Activated CD4-positive, alpha-beta memory T cell treated with anti-CD3 and anti-CD28 coated beads for 36 hours (primary cell): ENCODE results near the gene SOCS3. TPM values are rescaled to one million over a fixed set of nuclear protein-coding genes. Genes with fewer than 3 reads are reported as not detected.

Experiments used
- CTCF ChIA-PET: fragments of 350-600 bp; sonication (Branson Sonifier 250); formaldehyde crosslinking; loops from one replicate; lab custom pipeline; 2021; ENCODE audit warnings: antibody characterized with exemption, inconsistent platforms; lab: Charles Lee
- POLR2A ChIA-PET: fragments of 350-600 bp; sonication (Branson Sonifier 250); formaldehyde crosslinking; loops from one replicate; lab custom pipeline; 2021; ENCODE audit warnings: antibody characterized with exemption; lab: Charles Lee
- DNase-seq: peaks from one replicate; pipeline ENCODE4 v3.0.0-alpha.2; 2020
- H3K27ac Mint-ChIP-seq: one replicate; pipeline ENCODE4 v1.8.0; 2021; ENCODE audit warnings: mixed read lengths
- H3K27me3 Mint-ChIP-seq: one replicate; pipeline ENCODE4 v1.8.0; 2021; ENCODE audit warnings: mixed read lengths
- H3K36me3 Mint-ChIP-seq: one replicate; pipeline ENCODE4 v1.8.0; 2021; ENCODE audit warnings: mixed read lengths
- H3K4me1 Mint-ChIP-seq: one replicate; pipeline ENCODE4 v1.8.0; 2021; ENCODE audit warnings: low read depth, mixed read lengths
- H3K4me3 Mint-ChIP-seq: one replicate; pipeline ENCODE4 v1.8.0; 2021; ENCODE audit warnings: mild to moderate bottlenecking, mixed read lengths
- H3K9me3 Mint-ChIP-seq: one replicate; pipeline ENCODE4 v1.8.0; 2021; ENCODE audit warnings: mixed read lengths
- intact Hi-C: fragments of 100-400 bp; cut with micrococcal nuclease; formaldehyde crosslinking; loops from one replicate; pipeline ENCODE4 v1.15.1; 2023
- total RNA-seq, 2 experiments: library from RNA; stranded (reverse); gene quantifications; one replicate each; pipeline ENCODE4 v1.2.3, GENCODE V29; 2021

SOCS3 gene
- total RNA-seq, 2 experiments from 2014 or later: 162 to 167 TPM

DNA sequence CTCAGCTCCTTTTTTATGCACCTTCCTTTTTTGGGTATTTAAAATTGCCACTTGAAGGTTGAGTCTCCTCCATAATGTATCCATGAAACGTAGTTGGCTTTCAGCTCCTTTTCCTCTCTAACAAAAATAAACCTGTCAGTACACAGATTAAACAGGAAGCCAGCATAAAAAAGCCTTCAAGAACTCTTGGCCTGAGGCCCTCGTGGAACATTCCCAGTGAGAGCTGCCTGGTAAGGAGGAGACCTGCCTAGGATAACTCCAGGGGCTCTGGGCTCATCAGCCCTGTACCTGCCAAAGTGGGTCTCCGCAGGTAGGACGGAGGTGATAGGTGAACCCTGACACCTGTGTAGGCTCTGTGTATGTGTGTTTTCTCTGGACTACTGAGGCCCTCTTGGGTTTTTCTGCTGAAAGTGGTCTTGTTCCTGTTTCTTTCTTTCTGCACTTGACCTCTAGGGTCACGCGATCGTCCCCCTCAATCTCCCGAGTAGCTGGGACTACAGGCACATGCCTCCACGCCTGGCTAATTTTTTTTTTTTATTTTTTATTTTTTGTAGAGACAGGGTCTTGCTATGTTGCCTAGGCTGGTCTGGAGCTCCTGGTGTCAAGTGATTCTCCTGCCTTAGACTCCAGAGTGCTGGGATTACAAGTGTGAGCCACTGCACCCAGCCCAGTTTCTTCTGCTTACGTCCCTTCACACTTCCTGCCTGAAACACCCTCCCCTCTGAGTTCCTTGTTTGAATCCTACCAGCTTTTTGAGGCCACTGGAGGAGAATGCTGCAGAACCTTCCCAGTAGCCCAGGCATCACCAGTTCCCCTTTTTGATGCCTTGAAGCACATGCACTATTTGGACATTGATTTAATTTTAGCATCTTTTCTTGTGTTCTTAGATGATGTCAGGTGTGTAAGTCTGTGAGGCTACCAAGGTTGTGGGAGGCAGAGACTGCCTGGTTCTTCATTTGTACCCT is 28.4 kb upstream of the SOCS3 start:
- Mint-ChIP-seq H3K4me1 (peaks cover 87% of the 10 kb centered on the region), H3K36me3 (peaks cover 45% of the 10 kb centered on the region), H3K27ac (peak overlapping the region; percentile 99), H3K27me3 (no peaks in the 10 kb centered on the region), H3K4me3 (peak overlapping the region; percentile 46), H3K9me3 (no peaks in the 10 kb centered on the region)
- POLR2A ChIA-PET: no interaction called here
- intact Hi-C loops: no loop called here
- no peak for DNase-seq
- CTCF ChIA-PET: interaction anchor here (1.4 kb wide), 2 partner anchors 24 to 31 kb away, joined by 3 read pairs; no protein-coding TSS in a partner anchor

DNA sequence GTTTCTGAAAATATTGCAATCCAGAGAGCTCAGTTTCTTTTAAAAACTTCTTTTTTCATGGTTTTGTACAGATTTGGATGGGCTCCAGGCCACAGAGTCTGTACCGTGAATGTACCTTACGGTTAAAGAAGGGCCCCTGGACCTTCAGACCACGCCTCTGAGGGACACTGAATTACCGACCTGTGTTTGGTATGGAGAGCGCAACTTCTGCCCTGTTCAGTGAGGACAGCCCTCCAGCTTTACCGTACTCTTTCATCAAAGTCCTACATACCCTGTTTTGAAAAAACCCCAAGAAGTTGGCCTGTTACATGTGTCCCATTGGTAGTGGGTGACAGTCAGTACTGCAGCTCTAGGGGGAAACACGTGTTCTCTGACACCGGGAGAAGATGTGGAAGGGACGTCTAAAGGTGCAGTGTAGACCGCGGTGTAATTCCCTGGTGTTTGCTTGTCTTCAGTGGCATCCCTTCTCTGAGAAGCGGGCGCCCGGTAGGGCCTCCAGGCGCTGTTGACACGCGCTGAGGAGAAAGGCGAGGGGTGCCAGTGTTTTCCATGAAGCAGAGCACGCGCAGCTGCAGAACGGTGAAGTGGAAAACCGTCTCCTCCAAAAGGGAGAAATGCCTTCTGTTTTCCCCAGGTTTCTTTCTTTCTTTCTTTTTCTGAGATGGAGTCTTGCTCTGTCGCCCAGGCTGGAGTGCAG is 24.8 kb upstream of the SOCS3 start:
- peaks cover 89% of the 10 kb centered on the region for H3K4me1 Mint-ChIP-seq
- ChIA-PET POLR2A (interaction anchor here (0.7 to 0.9 kb wide), 4 partner anchors 11 to 40 kb away, joined by 3 read pairs; no protein-coding TSS in a partner anchor), CTCF (interaction anchor here (0.6 to 1.8 kb wide), 9 partner anchors 21 to 324 kb away, joined by 3 to 6 read pairs (median 3); no protein-coding TSS in a partner anchor)
- peaks cover 49% of the 10 kb centered on the region for H3K36me3 Mint-ChIP-seq
- DNase-seq: peak; percentile 47
- H3K9me3 Mint-ChIP-seq: no peaks in the 10 kb centered on the region
- H3K27ac Mint-ChIP-seq: peak overlapping the region; percentile 99
- intact Hi-C loops: loop anchor here (1.0 to 5.0 kb wide), 2 partner anchors 28 to 423 kb away; no protein-coding TSS in a partner anchor
- H3K4me3 Mint-ChIP-seq: peak overlapping the region; percentile 75
- no peaks in the 10 kb centered on the region for H3K27me3 Mint-ChIP-seq

DNA sequence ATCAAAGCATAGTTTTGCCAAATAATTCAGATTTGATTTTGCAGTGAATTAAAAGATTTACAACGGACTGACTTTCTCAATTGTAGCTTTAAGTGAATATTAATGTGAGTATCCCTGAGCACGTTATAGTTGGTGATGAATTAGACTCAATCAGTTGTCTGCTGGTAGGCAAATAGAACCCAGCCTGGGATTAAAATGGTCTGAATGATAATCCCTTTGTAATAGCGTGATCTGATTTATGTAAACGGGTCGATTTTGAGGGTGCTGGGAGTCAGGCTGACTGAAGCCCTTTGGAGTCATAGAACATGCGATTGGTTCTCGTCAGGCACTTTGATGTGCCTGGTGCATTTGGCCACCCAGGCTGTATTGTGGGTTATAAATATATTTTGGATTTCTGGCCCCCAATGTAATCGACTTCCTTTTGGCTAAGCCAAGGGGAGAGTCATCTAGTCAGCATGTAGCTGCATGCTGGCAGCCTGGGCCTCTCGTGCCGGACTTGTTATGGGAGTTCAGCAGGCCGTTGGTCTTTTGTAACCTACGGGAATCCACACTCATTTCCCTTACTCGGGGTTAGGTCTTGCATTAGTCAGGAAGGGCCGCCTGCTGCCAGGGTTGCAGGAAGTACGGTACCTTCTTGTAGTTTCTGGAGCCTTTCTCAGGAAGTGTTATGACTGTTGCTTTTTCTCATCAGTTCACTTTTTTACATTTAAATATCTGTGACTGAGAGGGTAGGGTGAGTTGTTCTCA is 24.0 kb upstream of the SOCS3 start:
- Mint-ChIP-seq H3K4me1 (peaks cover 87% of the 10 kb centered on the region), H3K4me3 (peak overlapping the region; percentile 75), H3K36me3 (peaks cover 54% of the 10 kb centered on the region), H3K27ac (peak overlapping the region; percentile 99), H3K9me3 (no peaks in the 10 kb centered on the region), H3K27me3 (peaks cover 1% of the 10 kb centered on the region)
- DNase-seq: peak; percentile 88
- ChIA-PET POLR2A (interaction anchor here (0.7 to 1.3 kb wide), 5 partner anchors 11 to 41 kb away, joined by 3 to 7 read pairs (median 3); no protein-coding TSS in a partner anchor), CTCF (interaction anchor here (0.9 to 2.9 kb wide), 10 partner anchors 20 to 325 kb away, joined by 3 to 22 read pairs (median 4); partner anchors contain the start of gene SOCS3)
- intact Hi-C loops: loop anchor here (1.0 to 5.0 kb wide), 2 partner anchors 28 to 423 kb away; no protein-coding TSS in a partner anchor

DNA sequence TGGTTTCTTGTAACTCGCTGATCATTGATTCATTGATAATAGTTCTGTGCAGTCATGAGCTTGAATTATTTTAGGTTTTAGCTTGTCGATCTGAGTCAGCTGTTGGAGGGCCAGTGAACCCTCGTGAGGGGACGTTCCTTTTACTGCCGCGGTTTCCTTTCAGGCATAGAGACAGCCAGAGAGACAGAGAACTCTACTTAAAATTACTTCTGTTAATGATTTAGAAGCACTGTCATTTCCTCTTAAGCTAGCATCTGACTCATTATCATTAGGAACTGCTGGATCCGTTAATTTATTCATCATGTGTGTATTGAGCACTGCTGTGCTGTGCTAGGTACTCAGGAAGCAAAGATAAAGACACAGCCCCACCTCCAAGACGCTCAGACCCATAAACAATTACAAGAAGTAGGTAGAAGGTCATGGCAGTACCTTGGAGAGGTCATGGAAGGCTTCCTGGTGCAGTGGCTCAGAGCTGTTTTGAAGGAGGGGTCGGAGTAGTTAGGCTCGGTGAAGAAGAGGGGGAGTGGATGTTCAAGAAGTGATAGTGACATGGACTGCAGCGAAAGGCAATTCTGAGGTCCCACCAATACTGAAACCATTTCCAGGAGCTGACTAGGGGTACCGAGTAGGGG is 21.8 kb upstream of the SOCS3 start:
- intact Hi-C loops: loop anchor here (1.0 to 5.0 kb wide), 2 partner anchors 21 to 426 kb away; partner anchors contain the start of gene SOCS3
- CTCF ChIA-PET: interaction anchor here (0.9 to 2.9 kb wide), 6 partner anchors 12 to 40 kb away, joined by 3 to 22 read pairs (median 7); partner anchors contain the start of gene SOCS3

DNA sequence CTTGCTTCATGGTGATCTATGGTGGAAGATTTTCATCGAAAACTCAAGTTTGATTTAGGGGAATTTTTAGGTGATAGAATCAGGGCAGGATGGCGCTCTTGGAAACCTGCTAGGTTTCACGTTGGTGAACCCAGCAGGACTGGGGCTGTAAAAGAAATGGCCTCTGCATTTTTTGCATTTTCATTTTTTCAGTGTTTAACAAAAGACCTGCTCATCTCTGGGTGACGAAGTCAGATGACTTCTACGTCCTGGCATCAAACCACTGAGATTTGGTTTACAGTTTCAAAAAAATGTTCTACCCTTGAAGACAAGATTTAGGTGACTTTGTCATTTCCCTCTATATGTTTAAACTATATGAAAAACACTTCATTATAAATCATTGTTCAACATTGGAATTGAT is 20.5 kb upstream of the SOCS3 start:
- peaks cover 77% of the 10 kb centered on the region for H3K4me1 Mint-ChIP-seq
- CTCF ChIA-PET: interaction anchor here (6.8 kb wide), 1 partner anchor 19 kb away, joined by 35 read pairs; no protein-coding TSS in a partner anchor
- H3K4me3 Mint-ChIP-seq: peak overlapping the region; percentile 99
- peak overlapping the region; percentile 99 for H3K27ac Mint-ChIP-seq
- intact Hi-C loops: loop anchor here (5.0 kb wide), 1 partner anchor 427 kb away; no protein-coding TSS in a partner anchor
- POLR2A ChIA-PET: interaction anchor here (2.0 to 2.5 kb wide), 2 partner anchors 16 to 37 kb away, joined by 10 to 11 read pairs; no protein-coding TSS in a partner anchor
- H3K9me3 Mint-ChIP-seq: no peaks in the 10 kb centered on the region
- H3K36me3 Mint-ChIP-seq: peaks cover 37% of the 10 kb centered on the region
- peak; percentile 32 for DNase-seq
- peaks cover 2% of the 10 kb centered on the region for H3K27me3 Mint-ChIP-seq

More for the DNA sequence above, 21.8 kb upstream of the SOCS3 start:
- Mint-ChIP-seq H3K4me1 (peaks cover 80% of the 10 kb centered on the region), H3K9me3 (no peaks in the 10 kb centered on the region), H3K27me3 (peaks cover 2% of the 10 kb centered on the region), H3K36me3 (peaks cover 46% of the 10 kb centered on the region), H3K27ac (peak overlapping the region; percentile 99), H3K4me3 (peak overlapping the region; percentile 99)
- DNase-seq: peak; percentile 80
- POLR2A ChIA-PET: interaction anchor here (0.6 to 2.5 kb wide), 12 partner anchors 8 to 1882 kb away, joined by 3 to 11 read pairs (median 3); no protein-coding TSS in a partner anchor

DNA sequence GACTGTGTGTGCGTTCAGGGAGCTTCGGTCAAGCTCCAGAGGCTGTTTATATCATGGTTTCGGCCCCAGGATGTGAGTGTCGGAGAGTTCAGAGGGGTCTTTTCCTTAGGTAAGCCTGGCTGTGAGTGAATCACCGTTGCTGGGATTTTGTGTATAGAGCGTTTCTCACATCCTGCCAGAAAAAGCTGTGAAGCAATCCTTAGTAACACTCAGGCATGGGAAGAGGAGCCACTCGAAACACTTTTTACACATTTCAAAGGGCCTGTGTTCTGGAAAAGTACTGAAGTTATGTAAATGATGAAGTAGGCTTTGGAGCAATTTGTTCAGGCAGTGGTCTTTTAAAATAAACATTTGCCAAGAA is 19.2 kb upstream of the SOCS3 start:
- Mint-ChIP-seq H3K4me1 (peaks cover 69% of the 10 kb centered on the region), H3K9me3 (no peaks in the 10 kb centered on the region), H3K27ac (peak overlapping the region; percentile 99), H3K27me3 (peaks cover 2% of the 10 kb centered on the region), H3K4me3 (peak overlapping the region; percentile 99), H3K36me3 (peaks cover 33% of the 10 kb centered on the region)
- peak; percentile 46 for DNase-seq
- intact Hi-C loops: no loop called here
- CTCF ChIA-PET: interaction anchor here (0.9 to 6.8 kb wide), 4 partner anchors 11 to 33 kb away, joined by 3 to 35 read pairs (median 14); no protein-coding TSS in a partner anchor
- POLR2A ChIA-PET: interaction anchor here (0.7 to 3.5 kb wide), 4 partner anchors 19 to 35 kb away, joined by 3 to 28 read pairs (median 8); partner anchors contain the start of gene SOCS3

DNA sequence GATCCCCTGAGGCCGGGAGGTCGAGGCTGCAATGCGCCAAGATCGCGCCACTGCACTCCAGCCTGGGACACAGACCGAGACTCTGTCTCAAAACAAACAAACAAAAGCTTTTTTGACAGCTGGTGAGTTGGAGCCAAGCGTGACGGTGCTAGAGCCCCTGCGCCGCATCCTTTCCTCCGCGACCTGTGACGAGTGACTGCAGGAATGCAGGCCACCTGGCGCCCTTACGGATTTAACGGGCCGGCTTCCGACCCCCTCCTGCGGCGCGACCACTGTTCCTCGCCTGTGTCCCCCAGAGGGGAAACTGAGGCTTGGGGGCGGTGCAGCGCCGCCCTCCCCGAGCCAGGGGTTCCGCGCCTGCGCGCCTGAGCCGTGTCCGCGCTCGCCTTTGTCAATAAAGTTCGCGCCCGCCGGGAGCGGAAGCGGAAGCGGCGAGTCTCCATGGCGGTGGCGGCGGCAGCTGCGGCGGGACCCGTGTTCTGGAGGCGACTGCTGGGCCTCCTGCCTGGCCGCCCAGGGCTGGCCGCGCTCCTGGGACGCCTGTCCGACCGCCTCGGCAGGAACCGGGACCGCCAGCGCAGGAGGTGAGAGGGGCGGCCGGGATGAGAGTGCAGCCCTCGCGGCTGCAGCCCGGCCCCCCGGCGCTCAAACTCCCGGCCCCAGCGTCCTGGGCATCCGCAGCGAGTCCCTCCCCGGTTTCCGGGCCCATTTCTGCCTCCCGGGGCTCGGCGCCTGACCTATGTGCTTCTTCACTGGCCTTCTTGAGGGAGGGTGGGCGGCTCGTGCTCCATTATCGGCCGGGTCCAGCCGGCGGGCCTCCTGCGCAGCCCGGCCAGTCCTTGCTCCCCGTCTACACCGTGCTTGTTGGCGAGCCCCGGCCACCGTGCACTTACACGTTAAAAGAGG is 18.6 kb upstream of the SOCS3 start, which contains the start of gene PGS1:
PGS1 (plus strand) TSS at position 425 of the 906 bp plus-strand sequence; CDS start at position 442, 17 bp downstream.
- intact Hi-C loops: no loop called here
- Mint-ChIP-seq H3K9me3 (no peaks in the 10 kb centered on the region), H3K4me3 (peak within 1 kb of the TSS; percentile 99), H3K36me3 (peaks cover 27% of the 10 kb centered on the region), H3K4me1 (peaks cover 62% of the 10 kb centered on the region), H3K27me3 (peaks cover 2% of the 10 kb centered on the region), H3K27ac (peak within 1 kb of the TSS; percentile 99)
- CTCF ChIA-PET: interaction anchor here (1.2 to 6.8 kb wide), 5 partner anchors 10 to 44 kb away, joined by 3 to 35 read pairs (median 17); partner anchors contain the start of gene SOCS3
- DNase-seq: peak; percentile 89
- POLR2A ChIA-PET: interaction anchor here (0.7 to 3.5 kb wide), 6 partner anchors 14 to 400 kb away, joined by 3 to 28 read pairs (median 6); partner anchors contain the start of gene SOCS3

DNA sequence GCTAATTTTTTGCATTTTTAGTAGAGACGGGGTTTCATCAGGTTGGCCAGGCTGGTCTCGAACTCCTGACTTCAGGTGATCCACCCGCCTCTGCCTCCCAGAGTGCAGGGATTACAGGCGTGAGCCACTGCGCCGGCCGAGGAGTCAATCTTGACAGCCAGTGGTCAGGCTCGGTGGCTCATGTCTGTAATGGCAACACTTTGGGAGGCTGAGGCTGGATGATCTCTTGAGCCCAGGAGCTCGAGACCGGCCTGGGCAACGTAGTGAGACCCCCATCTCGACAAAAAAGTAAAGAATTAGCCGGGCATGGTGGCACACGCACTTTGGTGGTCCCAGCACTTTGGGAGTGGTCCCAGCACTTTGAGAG is 18.0 kb upstream of the SOCS3 start:
- peak overlapping the region; percentile 99 for H3K4me3 Mint-ChIP-seq
- no peaks in the 10 kb centered on the region for H3K9me3 Mint-ChIP-seq
- peaks cover 24% of the 10 kb centered on the region for H3K36me3 Mint-ChIP-seq
- CTCF ChIA-PET: interaction anchor here (1.0 to 6.8 kb wide), 6 partner anchors 9 to 44 kb away, joined by 3 to 35 read pairs (median 10); partner anchors contain the start of gene SOCS3
- intact Hi-C loops: no loop called here
- peaks cover 56% of the 10 kb centered on the region for H3K4me1 Mint-ChIP-seq
- POLR2A ChIA-PET: interaction anchor here (1.1 to 3.5 kb wide), 3 partner anchors 13 to 400 kb away, joined by 4 to 28 read pairs (median 6); partner anchors contain the start of gene SOCS3
- peaks cover 2% of the 10 kb centered on the region for H3K27me3 Mint-ChIP-seq
- H3K27ac Mint-ChIP-seq: peak overlapping the region; percentile 78
- no peak for DNase-seq

DNA sequence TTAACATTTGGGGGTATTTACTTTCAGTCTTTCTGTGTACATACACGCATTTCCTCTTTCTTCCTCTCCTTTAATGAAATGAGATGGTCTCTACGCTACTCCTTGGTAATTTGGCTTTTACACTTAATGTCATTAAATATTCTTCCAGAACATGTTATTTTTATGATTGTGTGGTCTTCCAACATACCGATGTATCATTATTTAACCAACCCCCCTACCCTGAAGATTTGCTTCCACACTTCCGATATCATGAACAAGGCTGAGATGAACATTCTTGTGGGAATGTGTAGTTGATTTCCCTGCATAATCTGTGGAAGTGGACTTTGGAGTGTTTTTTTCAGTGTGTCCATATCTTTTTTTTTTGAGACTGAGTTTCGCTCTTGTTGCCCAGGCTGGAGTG is 16.3 kb upstream of the SOCS3 start:
- no peak overlapping the region for H3K27ac Mint-ChIP-seq
- peaks cover 41% of the 10 kb centered on the region for H3K4me1 Mint-ChIP-seq
- peaks cover 2% of the 10 kb centered on the region for H3K27me3 Mint-ChIP-seq
- DNase-seq: no peak
- intact Hi-C loops: no loop called here
- ChIA-PET CTCF (interaction anchor here (1.2 to 6.8 kb wide), 4 partner anchors 11 to 46 kb away, joined by 3 to 35 read pairs (median 21); no protein-coding TSS in a partner anchor), POLR2A (interaction anchor here (1.4 to 3.5 kb wide), 2 partner anchors 16 to 20 kb away, joined by 4 to 28 read pairs; partner anchors contain the start of gene SOCS3)
- peaks cover 17% of the 10 kb centered on the region for H3K36me3 Mint-ChIP-seq
- H3K9me3 Mint-ChIP-seq: no peaks in the 10 kb centered on the region
- H3K4me3 Mint-ChIP-seq: no peak overlapping the region
